ENCODE data around the gene GRIN1. TPM values are rescaled to one million over a fixed set of nuclear protein-coding genes. Genes with fewer than 3 reads are reported as not detected.
"Not testable (repeated sequence)": the region's sequence is repeated elsewhere in the genome, so short reads cannot be mapped to it uniquely, and the experiment has no call there.

Gene GRIN1
- total RNA-seq, 1 donor from 2014 or later: 0.58 TPM

GRCh38 chr9:137122796-137123467 is 16.0 kb upstream of the GRIN1 start:
- peaks cover 12% of the 10 kb centered on the region for H3K4me1 Mint-ChIP-seq
- not testable (repeated sequence) for H3K4me3 Mint-ChIP-seq; H3K27me3 Mint-ChIP-seq (ENCODE audit: low read depth); H3K27ac Mint-ChIP-seq; H3K36me3 Mint-ChIP-seq; DNase-seq (ENCODE audit: low spot score in 2 of 2, unreplicated experiment in 2 of 2); H3K9me3 Mint-ChIP-seq

DNA sequence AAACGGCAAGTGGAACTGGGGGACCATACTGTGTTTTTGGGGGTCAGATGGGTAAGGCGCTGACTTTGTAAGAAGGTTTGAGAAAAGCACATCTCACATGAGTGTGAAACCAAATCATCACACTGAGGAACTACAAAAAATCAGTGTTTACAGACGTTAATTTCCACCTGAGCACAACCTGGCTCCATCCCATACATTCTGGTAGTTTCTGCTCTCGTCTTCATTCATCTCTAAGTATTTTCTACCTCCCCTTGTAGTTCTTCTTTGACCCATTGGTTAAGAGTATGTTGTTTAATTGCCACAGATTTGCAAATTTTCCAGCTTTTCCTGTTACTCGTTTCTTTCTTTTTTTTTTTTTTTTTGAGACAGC is 15.5 kb upstream of the GRIN1 start:
- no peak for DNase-seq (ENCODE audit: low spot score in 2 of 2, unreplicated experiment in 2 of 2)
- no peak for TF ChIP-seq CTCF (IDR thresholded peaks at IDR 0.05; ENCODE audit: unreplicated experiment)
- no peaks in the 10 kb centered on the region for H3K27me3 Mint-ChIP-seq (ENCODE audit: low read depth)
- no peak overlapping the region for H3K27ac Mint-ChIP-seq
- no peaks in the 10 kb centered on the region for H3K9me3 Mint-ChIP-seq
- H3K36me3 Mint-ChIP-seq: peaks cover 2% of the 10 kb centered on the region
- H3K4me3 Mint-ChIP-seq: no peak overlapping the region
- H3K4me1 Mint-ChIP-seq: peaks cover 17% of the 10 kb centered on the region

- not testable (repeated sequence) for H3K27ac Mint-ChIP-seq; H3K27me3 Mint-ChIP-seq (ENCODE audit: low read depth); H3K4me3 Mint-ChIP-seq; H3K9me3 Mint-ChIP-seq; H3K36me3 Mint-ChIP-seq; DNase-seq (ENCODE audit: low spot score in 2 of 2, unreplicated experiment in 2 of 2)
- H3K4me1 Mint-ChIP-seq: peaks cover 23% of the 10 kb centered on the region
Observed at GRCh38 chr9:137123952-137124462, 14.9 kb upstream of the GRIN1 start.

DNA sequence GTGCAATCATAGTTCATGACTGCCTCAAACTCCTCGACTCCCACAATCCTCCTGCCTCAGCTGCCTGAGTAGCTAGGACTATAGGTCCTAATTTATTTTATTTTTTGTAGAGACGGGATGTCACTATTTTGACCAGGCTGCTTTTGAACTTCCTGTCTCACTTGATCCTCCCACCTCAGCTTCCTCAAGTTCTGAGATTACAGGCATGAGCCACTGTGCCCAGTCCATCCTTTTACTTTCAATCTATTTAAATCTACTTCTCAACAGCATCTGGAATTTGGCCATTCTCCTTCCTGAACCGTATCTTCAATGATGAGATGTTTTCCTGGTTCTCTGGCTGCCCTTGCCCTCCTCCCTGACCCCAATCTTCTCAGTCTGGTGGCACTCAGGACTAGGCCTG is 12.2 kb upstream of the GRIN1 start:
- Mint-ChIP-seq H3K27me3 (ENCODE audit: low read depth) (peaks cover 3% of the 10 kb centered on the region), H3K27ac (peak overlapping the region; percentile 19), H3K4me1 (peaks cover 23% of the 10 kb centered on the region), H3K9me3 (no peaks in the 10 kb centered on the region), H3K4me3 (no peak overlapping the region), H3K36me3 (peaks cover 2% of the 10 kb centered on the region)
- no peak for TF ChIP-seq CTCF (IDR thresholded peaks at IDR 0.05; ENCODE audit: unreplicated experiment)
- no peak for DNase-seq (ENCODE audit: low spot score in 2 of 2, unreplicated experiment in 2 of 2)

DNA sequence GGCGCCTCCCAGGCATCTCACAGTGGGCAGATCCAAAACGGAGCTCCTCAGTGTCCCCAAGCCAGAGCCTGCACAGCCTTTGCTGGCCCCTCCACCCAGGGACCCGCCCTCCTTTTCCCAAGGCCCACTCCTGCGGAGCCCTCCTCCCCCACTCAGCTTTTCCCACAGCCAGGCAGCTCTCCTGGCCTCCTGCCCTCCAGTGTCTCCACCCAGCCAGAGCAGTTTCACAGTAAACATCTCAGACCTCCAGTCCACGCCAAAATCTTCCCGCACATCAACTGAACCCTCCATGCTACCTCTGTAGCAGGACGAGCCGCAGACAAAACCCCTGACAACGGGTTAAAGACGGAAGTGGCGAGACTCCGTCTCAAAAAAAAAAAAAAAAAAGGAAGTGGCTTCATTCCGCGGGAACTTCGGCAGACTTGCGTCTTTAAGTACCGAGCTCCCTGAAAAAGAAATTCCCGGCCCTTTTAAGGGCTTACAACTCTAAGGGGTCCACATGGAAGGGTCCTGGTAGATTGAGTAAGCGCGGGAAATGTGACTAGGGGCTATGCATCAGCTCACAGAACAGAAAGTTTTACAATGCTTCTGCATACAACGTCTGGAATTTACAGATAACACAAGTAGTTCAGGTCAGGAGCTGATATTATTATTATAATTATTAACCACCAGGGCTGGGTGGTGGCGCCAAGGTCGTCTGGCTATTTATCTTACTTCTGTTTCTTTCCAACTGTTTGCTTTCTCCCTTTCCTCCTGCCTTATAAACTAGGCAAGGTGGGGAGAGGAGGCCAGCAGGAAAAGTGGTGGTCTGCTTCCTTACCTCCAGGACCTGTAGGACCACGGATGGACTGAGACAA is 11.4 kb upstream of the GRIN1 start:
- TF ChIP-seq CTCF (IDR thresholded peaks at IDR 0.05; ENCODE audit: unreplicated experiment): no peak
- Mint-ChIP-seq H3K4me1 (peaks cover 21% of the 10 kb centered on the region), H3K4me3 (peak overlapping the region; percentile 83), H3K9me3 (no peaks in the 10 kb centered on the region), H3K27me3 (ENCODE audit: low read depth) (peaks cover 5% of the 10 kb centered on the region), H3K27ac (peak overlapping the region; percentile 19), H3K36me3 (peaks cover 2% of the 10 kb centered on the region)
- no peak for DNase-seq (ENCODE audit: low spot score in 2 of 2, unreplicated experiment in 2 of 2)

DNA sequence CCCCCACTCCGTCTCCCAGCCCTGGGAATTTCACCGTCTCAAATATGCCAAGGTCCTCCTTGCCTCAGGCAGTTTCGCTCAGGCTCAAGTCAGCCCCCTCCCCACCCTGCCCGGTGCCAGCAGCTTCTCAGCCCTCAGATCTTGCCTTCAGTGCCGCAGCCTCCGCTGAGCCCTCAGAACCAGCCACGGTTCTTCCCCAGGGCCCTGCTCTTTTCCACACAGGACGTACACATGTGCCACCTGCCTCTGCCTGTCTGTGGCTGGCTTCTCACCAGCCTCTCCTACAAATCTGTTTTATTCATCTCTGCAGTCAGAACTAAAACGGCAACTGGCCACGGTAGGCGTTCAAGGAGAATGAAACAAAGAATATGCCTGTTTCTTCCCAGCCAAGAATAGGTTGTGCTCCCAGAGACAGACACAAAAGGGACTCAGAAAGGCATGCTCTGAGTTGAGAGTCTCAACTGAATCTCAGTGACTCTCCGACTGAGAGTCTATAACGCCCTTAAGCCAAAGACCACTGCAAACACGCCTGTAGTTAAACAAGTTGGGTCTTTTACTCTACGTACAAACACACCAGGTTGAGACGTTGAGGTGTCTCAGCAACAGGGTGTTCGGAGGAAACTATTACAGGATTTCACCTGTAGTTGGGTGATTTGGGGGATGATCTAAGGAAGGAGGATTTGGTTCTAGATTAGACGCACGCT is 10.6 kb upstream of the GRIN1 start:
- DNase-seq (ENCODE audit: low spot score in 2 of 2, unreplicated experiment in 2 of 2): no peak
- peaks cover 2% of the 10 kb centered on the region for H3K36me3 Mint-ChIP-seq
- H3K27ac Mint-ChIP-seq: peak overlapping the region; percentile 85
- peak overlapping the region; percentile 83 for H3K4me3 Mint-ChIP-seq
- TF ChIP-seq CTCF (IDR thresholded peaks at IDR 0.05; ENCODE audit: unreplicated experiment): no peak
- no peaks in the 10 kb centered on the region for H3K9me3 Mint-ChIP-seq
- H3K4me1 Mint-ChIP-seq: peaks cover 21% of the 10 kb centered on the region
- H3K27me3 Mint-ChIP-seq (ENCODE audit: low read depth): peaks cover 12% of the 10 kb centered on the region

Measured in mesothelial cell of epicardium (in vitro differentiated cells).